Lower leg skin (tissue), 3 donors: ENCODE data around the gene PTPRN2.

Experiments
- POLR2A ChIP-seq, 2 donors: fragments of 450-650 bp; IDR thresholded peaks; one replicate each; pipeline ENCODE4 v1.6.1; 2016 to 2017; ENCODE audit warnings: antibody characterized with exemption in 2 of 2, mild to moderate bottlenecking in 1 of 2, moderate library complexity in 1 of 2
- TF ChIP-seq, protein P1 (sequence below), 3 donors: fragments of 450-650 bp; IDR thresholded peaks; one replicate each; pipeline ENCODE4 v1.5.1; 2016; ENCODE audit warnings: antibody characterized with exemption in 3 of 3, mild to moderate bottlenecking in 3 of 3, moderate library complexity in 2 of 3

- TF ChIP-seq, protein P1, sequence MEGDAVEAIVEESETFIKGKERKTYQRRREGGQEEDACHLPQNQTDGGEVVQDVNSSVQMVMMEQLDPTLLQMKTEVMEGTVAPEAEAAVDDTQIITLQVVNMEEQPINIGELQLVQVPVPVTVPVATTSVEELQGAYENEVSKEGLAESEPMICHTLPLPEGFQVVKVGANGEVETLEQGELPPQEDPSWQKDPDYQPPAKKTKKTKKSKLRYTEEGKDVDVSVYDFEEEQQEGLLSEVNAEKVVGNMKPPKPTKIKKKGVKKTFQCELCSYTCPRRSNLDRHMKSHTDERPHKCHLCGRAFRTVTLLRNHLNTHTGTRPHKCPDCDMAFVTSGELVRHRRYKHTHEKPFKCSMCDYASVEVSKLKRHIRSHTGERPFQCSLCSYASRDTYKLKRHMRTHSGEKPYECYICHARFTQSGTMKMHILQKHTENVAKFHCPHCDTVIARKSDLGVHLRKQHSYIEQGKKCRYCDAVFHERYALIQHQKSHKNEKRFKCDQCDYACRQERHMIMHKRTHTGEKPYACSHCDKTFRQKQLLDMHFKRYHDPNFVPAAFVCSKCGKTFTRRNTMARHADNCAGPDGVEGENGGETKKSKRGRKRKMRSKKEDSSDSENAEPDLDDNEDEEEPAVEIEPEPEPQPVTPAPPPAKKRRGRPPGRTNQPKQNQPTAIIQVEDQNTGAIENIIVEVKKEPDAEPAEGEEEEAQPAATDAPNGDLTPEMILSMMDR (IDR thresholded peaks at IDR 0.05): no peak
- no peak for TF ChIP-seq POLR2A (IDR thresholded peaks at IDR 0.05)
Measured at GRCh38 chr7:157762824-157763223, 824.8 kb downstream of the PTPRN2 start.
